NCI-H1694 treated with DMSO at 0.1 percent for 48 hours (cell line): ENCODE results near the gene POLDIP3.

ENCODE experiments used
- DNase-seq: peaks from one replicate; lab custom pipeline; 2025; lab: John Stamatoyannopoulos, UW

The POLDIP3 gene

DNA sequence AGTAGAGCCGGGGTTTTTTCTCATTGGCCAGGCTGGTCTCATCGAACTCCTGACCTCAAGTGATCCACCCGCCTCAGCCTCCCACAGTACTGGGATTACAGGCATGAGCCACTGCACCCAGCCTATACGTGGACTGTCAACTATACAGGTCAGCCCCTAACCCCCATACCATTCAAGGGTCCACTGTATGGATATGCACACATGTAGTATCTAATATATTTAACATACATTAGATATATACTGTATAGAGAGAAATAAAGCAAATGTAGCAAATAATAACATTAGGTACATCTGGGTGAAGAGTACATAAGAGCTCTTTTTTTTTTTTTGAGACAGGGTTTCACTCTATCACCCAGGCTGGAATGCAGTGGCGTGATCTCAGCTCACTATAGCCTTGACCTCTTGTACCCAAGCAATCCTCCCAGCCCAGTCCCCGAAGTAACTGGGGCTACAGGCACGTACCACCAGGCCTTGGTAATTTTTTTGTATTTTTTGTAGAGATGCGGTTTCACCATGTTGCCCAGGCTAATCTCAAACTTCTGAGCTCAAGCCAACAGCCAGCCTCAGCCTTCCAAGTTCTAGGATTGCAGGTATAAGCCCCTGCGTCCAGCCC lies 27.2 kb upstream of the POLDIP3 start:
- no peak for DNase-seq

- DNase-seq, result no peak
These were observed 25.0 kb upstream of the POLDIP3 start for GRCh38 chr22:42639541-42640241.

DNA sequence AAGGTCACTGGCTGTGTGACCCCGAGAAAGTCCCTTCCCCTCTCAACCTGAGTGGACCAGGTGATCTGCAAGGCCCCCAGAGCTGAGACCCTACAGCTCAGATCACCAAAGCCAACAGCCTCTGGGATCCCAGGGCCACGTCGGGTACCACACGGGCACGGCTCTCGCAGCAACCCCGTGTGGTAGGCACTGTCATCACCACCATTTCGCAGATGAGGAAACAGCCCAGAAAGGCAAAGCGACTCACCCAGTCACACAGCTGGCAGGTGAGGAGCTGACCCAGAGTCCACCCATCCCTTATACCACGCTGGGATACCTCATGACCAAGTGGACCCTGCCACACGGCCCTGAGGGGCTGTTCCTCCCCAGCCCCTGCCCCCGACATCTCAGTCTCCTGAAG lies 22.9 kb upstream of the POLDIP3 start:
- DNase-seq, result no peak

- no peak for DNase-seq
These were observed 21.8 kb upstream of the POLDIP3 start for GRCh38 chr22:42636506-42636905.

DNA sequence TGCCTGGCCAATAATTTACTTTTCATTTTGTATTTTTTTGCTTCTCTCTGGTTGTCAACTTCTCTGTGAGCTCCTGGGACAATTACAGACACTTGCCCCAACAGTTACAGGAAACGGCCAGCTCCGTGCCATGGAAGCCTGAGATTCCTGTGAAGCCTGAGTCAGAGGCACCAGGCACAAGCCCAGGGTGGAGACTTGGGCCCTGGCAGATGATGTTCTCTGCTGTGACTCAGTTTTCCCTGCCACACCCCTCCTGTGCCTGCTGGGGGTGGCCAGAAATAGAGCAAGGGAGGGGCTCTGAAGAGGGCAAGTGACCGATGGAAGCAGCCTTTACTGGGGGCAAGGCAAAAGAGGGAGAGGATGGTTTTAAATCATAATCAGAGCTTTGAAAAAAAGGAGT lies 20.8 kb upstream of the POLDIP3 start:
- DNase-seq, result no peak

GRCh38 chr22:42633013-42633412 lies 18.3 kb upstream of the POLDIP3 start:
- no peak for DNase-seq

DNA sequence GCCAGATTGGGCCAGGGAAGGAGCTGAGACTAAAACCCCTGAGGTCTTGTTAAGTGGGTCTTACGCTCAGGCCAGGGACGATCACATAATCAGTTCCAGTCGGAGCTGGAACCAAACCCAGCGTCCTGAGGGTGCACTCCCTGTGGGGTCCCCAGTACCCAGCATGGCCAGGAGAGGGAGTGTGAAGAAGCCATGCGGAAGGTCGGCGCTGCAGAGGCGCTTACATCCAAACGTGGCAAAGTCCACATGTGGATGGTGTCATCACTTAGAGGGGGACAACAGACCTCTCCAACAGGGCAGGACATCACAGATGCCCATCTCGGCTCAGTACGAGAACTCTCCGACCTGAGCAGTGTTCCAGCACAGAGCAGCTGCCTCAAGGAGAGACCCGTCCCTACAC lies 17.4 kb upstream of the POLDIP3 start:
- DNase-seq, result no peak

DNA sequence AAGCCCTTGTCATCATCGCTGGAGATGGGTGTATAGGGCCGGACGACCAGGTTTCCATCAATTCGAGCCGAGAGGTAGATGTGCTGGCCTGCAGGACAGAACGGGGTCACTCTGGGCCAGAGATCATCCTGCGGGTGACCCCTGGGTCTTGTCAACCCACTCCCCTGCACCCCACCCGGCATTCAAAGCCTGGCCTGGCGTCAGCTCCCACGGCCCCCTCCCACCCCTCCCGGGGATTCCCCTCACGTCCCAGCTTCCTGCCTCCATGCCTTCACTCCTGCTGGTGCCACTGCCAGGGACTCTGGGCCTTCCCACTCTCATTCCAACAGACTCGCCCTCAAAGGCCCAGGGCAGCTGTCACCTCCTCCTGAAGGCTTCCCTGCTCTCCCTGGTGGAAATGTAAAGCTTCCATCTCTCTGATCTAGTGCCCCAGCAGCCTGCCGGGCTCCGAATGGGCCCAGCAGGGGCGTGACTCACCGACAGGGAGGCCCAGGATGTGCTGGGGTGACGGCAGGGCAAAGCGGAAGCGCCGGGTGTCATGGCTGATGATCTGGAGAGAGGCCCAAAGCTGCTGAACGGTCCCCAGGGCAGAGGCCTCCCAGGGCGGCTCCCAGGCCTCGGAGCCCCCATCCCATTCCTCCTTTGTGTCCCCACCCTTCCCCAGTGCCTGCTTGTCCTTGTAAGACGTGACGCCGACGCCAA lies 16.4 kb upstream of the POLDIP3 start:
- DNase-seq, result no peak

DNA sequence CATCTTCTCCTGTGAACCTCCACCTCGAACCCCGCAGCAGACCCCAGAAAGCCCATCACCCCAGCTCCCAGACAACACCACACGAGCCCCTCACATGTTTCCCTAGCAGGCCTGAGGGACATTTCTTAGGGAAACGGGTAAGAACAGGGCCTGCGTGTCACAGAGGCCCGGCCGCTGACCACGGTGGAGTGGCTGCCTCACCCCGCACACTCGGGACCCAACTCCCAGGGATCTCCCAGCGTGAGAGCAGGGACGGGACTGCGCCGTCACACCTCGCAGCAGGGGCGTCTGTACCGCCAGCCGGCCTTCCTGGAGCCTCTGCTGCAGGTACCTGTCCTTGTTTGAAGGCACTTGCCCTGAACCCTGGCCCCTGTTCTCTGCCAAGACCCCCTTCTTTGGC lies 15.5 kb upstream of the POLDIP3 start:
- no peak for DNase-seq

DNA sequence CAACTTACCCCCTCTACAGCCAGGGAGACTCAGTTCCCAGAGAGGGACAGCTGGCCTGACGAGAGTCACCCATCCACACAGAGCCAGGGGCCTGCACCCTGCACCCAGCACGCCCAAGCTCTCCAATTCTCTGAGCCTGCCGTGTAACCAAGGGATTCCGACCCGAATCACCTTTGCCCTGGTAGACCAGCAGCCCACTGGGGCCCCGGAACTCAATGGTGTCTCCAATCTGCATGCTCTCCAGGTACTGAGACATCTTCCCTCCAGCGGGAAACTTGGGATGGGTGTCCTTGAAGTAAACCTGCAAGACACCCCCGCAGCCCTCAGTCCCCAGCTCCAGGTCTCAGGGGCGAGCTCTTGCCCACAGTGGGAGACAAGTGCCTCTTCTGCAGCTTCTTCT lies 13.3 kb upstream of the POLDIP3 start:
- DNase-seq, result no peak

GRCh38 chr22:42626951-42627625 lies 12.4 kb upstream of the POLDIP3 start:
- DNase-seq, result no peak

DNA sequence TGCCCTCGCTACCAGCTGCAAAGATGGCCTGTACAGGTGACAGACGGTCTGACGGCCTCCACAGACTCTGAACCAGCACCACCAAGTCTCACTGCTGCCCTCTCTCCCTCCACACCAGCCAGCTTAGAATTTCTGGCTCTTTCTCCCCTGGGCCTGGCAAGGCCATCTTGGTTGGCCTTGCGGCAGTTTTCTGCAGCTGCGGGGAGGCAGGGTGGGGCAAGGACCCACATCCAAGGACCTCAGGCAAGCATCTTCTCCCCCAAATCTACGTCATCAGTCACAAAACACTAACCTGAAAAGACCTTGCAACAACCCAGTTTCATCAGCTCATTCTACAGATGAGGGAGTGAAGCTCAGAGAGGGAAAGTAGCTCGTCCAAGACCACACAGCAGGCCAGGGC lies 11.7 kb upstream of the POLDIP3 start:
- no peak for DNase-seq

DNA sequence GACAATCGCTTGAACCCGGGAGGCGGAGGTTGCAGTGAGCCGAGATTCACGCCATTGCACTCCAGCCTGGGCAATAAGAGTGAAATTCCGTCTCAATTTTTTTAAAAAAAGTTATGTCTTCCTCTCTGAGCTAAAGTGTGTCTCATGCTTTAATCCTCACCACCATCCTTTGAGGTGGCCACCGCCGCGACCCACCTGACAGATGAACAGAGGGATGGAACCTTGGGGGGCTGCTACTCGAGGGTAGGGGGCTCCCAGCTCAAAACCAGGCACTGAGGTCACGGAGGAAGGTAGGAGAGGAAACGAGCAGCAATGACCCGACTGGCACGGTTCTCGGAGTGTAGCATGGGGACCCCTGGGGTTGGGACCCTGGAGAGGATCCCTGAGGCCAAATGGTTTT lies 10.7 kb upstream of the POLDIP3 start:
- DNase-seq, result no peak

- DNase-seq, result no peak
These were observed 9.9 kb upstream of the POLDIP3 start for GRCh38 chr22:42624551-42625106.

GRCh38 chr22:42623756-42624441 lies 9.2 kb upstream of the POLDIP3 start:
- DNase-seq, result no peak

GRCh38 chr22:42623301-42623751 lies 8.6 kb upstream of the POLDIP3 start:
- DNase-seq, result no peak

GRCh38 chr22:42622061-42622710 lies 7.5 kb upstream of the POLDIP3 start:
- no peak for DNase-seq

DNA sequence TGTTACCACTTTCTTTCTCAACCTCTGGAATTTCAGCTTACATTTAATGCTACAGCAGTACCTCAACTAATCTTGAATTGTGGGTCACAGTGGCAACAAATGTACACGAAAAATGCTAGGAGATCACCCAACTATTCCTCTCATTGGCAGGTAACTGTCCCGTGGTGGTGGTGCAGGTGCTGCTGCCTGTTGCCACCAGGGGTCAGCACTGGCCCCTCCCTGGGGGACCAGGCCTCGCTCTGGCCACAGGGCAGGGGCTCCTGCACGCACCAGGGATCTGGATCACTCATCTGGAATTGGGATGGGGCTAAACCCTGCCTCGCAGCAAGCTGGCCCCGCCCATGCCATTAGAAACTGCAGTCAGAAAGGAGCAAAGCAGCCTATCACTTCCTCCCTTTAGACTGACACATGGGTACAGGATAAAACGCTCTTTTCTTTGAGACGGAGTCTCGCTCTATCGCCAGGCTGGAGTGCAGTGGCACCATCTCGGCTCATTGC lies 6.9 kb upstream of the POLDIP3 start:
- peak; percentile 42 for DNase-seq

GRCh38 chr22:42620084-42620483 lies 5.4 kb upstream of the POLDIP3 start:
- no peak for DNase-seq

DNA sequence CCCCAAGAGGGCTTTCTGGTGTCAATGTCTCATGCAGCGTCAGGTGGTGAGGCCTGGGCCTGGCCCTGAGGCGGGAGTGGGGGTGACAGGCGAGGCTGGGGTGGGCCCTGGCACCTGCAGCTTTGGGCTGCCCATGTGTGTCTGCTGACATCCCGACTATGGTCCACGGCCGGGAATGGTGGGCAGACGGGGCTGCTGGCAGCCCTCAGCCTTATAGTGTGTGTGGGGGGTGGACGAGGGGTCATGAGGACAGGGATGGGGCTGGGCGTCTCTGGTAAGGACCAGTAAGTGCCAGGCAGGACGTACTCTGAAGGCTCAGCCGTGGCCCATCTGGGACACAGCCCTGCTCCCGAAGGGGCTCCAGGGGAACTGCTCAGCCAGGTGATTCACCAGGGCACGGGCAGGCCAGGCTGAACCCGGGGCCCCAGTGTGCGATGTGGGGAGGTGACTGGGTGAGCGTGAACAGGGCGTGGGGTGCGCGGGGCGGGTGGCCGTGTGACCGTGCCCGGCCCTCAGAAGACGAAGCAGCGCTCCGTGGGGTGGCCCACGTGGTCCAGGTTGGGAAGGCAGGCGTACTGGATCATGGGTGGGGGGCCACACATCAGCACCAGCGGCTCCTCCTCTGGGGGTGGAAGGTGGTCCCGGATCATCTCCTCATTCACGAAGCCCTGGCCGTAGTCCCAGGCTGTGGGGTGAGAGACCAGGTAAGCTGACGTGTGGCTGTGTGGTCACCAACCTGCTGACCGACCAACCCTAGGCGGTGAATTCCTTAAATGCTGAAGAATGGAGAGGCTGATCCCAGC lies 4.8 kb upstream of the POLDIP3 start:
- DNase-seq, result no peak
